H9 (cell line): ENCODE results near the gene CENPM. TPM values are rescaled to one million over a fixed set of nuclear protein-coding genes. Genes with fewer than 3 reads are reported as not detected.

ENCODE experiments used
- DNase-seq: peaks from one replicate; pipeline ENCODE4 v3.0.0-alpha.2; 2017
- H2AFZ ChIP-seq: one replicate; pipeline ENCODE4 v1.6.1; 2013; ENCODE audit warnings: mild to moderate bottlenecking, low read length, control low read depth, moderate library complexity
- H2AK5ac ChIP-seq: 2 replicates; pipeline ENCODE4 v1.6.1; 2013; ENCODE audit warnings: low read length, control low read depth, mixed read lengths; ENCODE audit not compliant: insufficient read length
- H2BK120ac ChIP-seq: one replicate; pipeline ENCODE4 v1.6.1; 2013; ENCODE audit warnings: low read depth, mild to moderate bottlenecking, low read length, control low read depth, inconsistent platforms; ENCODE audit not compliant: poor library complexity, severe bottlenecking
- H2BK12ac ChIP-seq: 2 replicates; pipeline ENCODE4 v1.6.1; 2013; ENCODE audit warnings: low read length, control low read depth, mixed read lengths, low read depth; ENCODE audit not compliant: insufficient read length
- H2BK15ac ChIP-seq: 2 replicates; pipeline ENCODE4 v1.6.1; 2013; ENCODE audit warnings: low read depth, low read length, control low read depth
- H2BK20ac ChIP-seq: one replicate; pipeline ENCODE4 v1.6.1; 2013; ENCODE audit warnings: low read depth, mild to moderate bottlenecking, low read length, control low read depth, inconsistent platforms; ENCODE audit not compliant: poor library complexity, severe bottlenecking
- H2BK5ac ChIP-seq: 2 replicates; pipeline ENCODE4 v1.6.1; 2013; ENCODE audit warnings: low read length, control low read depth, mixed read lengths; ENCODE audit not compliant: insufficient read length
- H3K14ac ChIP-seq: 2 replicates; pipeline ENCODE4 v1.6.1; 2013; ENCODE audit warnings: low read length, control low read depth; ENCODE audit not compliant: insufficient read depth
- H3K18ac ChIP-seq: 2 replicates; pipeline ENCODE4 v1.6.1; 2013; ENCODE audit warnings: low read depth, mild to moderate bottlenecking, mixed read lengths, low read length, control low read depth; ENCODE audit not compliant: insufficient read length
- H3K23ac ChIP-seq: 2 replicates; pipeline ENCODE4 v1.6.1; 2013; ENCODE audit warnings: low read length, control low read depth, mixed read lengths, low read depth; ENCODE audit not compliant: insufficient read length
- H3K23me2 ChIP-seq: 2 replicates; pipeline ENCODE4 v1.6.1; 2013; ENCODE audit warnings: low read depth, mild to moderate bottlenecking, mixed read lengths, low read length, control low read depth; ENCODE audit not compliant: insufficient read length, poor library complexity, severe bottlenecking
- H3K27ac ChIP-seq: 2 replicates; pipeline ENCODE4 v1.5.1; 2013; ENCODE audit warnings: low read length, control low read depth, mixed read lengths, low read depth; ENCODE audit not compliant: insufficient read length
- H3K27me3 ChIP-seq: 2 replicates; pipeline ENCODE4 v1.6.1; 2013; ENCODE audit warnings: low read length, control low read depth, inconsistent platforms; ENCODE audit not compliant: insufficient read depth
- H3K4ac ChIP-seq: 2 replicates; pipeline ENCODE4 v1.6.1; 2013; ENCODE audit warnings: low read depth, mild to moderate bottlenecking, control low read depth, inconsistent platforms, low read length, moderate library complexity
- H3K4me1 ChIP-seq: 2 replicates; pipeline ENCODE4 v1.6.1; 2013; ENCODE audit warnings: low read length, control low read depth, inconsistent platforms; ENCODE audit not compliant: insufficient read depth
- H3K4me2 ChIP-seq: 2 replicates; pipeline ENCODE4 v1.6.1; 2013; ENCODE audit warnings: low read length, control low read depth, mixed read lengths; ENCODE audit not compliant: insufficient read length, insufficient read depth
- H3K56ac ChIP-seq: 2 replicates; pipeline ENCODE4 v1.6.1; 2013; ENCODE audit warnings: low read depth, mild to moderate bottlenecking, mixed read lengths, low read length, control low read depth; ENCODE audit not compliant: insufficient read length
- H3K79me1 ChIP-seq: 2 replicates; pipeline ENCODE4 v1.6.1; 2013; ENCODE audit warnings: low read depth, mild to moderate bottlenecking, moderate library complexity, low read length, control low read depth, inconsistent platforms; ENCODE audit not compliant: insufficient read depth, poor library complexity, severe bottlenecking
- H3K79me2 ChIP-seq: 2 replicates; pipeline ENCODE4 v1.6.1; 2013; ENCODE audit warnings: low read length, control low read depth, inconsistent platforms; ENCODE audit not compliant: insufficient read depth
- H3K9ac ChIP-seq: 2 replicates; pipeline ENCODE4 v1.6.1; 2013; ENCODE audit warnings: low read length, control low read depth, mixed read lengths; ENCODE audit not compliant: insufficient read length; ENCODE audit errors: extremely low read depth
- H3K9me3 ChIP-seq: one replicate; pipeline ENCODE4 v1.6.1; 2013; ENCODE audit warnings: low read depth, low read length, inconsistent platforms; ENCODE audit not compliant: control insufficient read depth
- H3T11ph ChIP-seq: one replicate; pipeline ENCODE4 v1.6.1; 2013; ENCODE audit warnings: mild to moderate bottlenecking, low read length, control low read depth, inconsistent platforms
- H4K20me1 ChIP-seq: one replicate; pipeline ENCODE4 v1.6.1; 2013; ENCODE audit not compliant: control insufficient read depth, insufficient read length, insufficient read depth
- H4K5ac ChIP-seq: 2 replicates; pipeline ENCODE4 v1.6.1; 2013; ENCODE audit warnings: low read depth, mild to moderate bottlenecking, mixed read lengths, low read length, control low read depth; ENCODE audit not compliant: insufficient read length
- H4K8ac ChIP-seq: replicated peaks from 2 replicates; pipeline ENCODE4 v1.6.1; 2013; ENCODE audit warnings: low read length, control low read depth, mixed read lengths, low read depth; ENCODE audit not compliant: insufficient read length
- H4K91ac ChIP-seq: 2 replicates; pipeline ENCODE4 v1.6.1; 2013; ENCODE audit warnings: low read depth, mild to moderate bottlenecking, moderate library complexity, mixed read lengths, low read length, control low read depth; ENCODE audit not compliant: insufficient read length
- H3K27ac Mint-ChIP-seq, 3 experiments: 2 replicates in 2 of 3; 3 replicates in 1 of 3; pipeline ENCODE4 v1.8.0; 2020 to 2021; ENCODE audit warnings: mixed read lengths in 3 of 3, mild to moderate bottlenecking in 1 of 3, moderate library complexity in 1 of 3
- H3K27me3 Mint-ChIP-seq: 2 replicates; pipeline ENCODE4 v1.8.0; 2021; ENCODE audit warnings: low read depth, mild to moderate bottlenecking, moderate library complexity, mixed read lengths
- H3K36me3 Mint-ChIP-seq, 3 experiments: 2 replicates in 2 of 3; 3 replicates in 1 of 3; pipeline ENCODE4 v1.8.0; 2020 to 2021; ENCODE audit warnings: low read depth in 3 of 3, mixed read lengths in 3 of 3; ENCODE audit not compliant: insufficient read depth in 1 of 3
- H3K4me1 Mint-ChIP-seq, 2 experiments: 2 replicates each; pipeline ENCODE4 v1.8.0; 2020; ENCODE audit warnings: mixed read lengths in 2 of 2
- H3K4me3 Mint-ChIP-seq, 2 experiments: 2 replicates in 1 of 2; 3 replicates in 1 of 2; pipeline ENCODE4 v1.8.0; 2020 to 2021; ENCODE audit warnings: mild to moderate bottlenecking in 2 of 2, mixed read lengths in 2 of 2, moderate library complexity in 1 of 2
- H3K9me3 Mint-ChIP-seq, 2 experiments: 2 replicates in 1 of 2; 3 replicates in 1 of 2; pipeline ENCODE4 v1.8.0; 2020; ENCODE audit warnings: mild to moderate bottlenecking in 2 of 2, mixed read lengths in 2 of 2, moderate library complexity in 1 of 2
- CTCF ChIP-seq: fragments of 200-600 bp; sonication (generic); conservative IDR thresholded peaks from 3 replicates; pipeline ENCODE4 v1.8.0; 2021; ENCODE audit warnings: antibody characterized with exemption, mild to moderate bottlenecking
- WGBS: extraction: QIAGEN DNeasy Blood & Tissue Kit; methylation state at CpG from one replicate; pipeline ENCODE4 v1.1.7; 2013; ENCODE audit warnings: missing lambda C conversion rate, low lambda C conversion rate, mixed read lengths; ENCODE audit not compliant: insufficient read length; ENCODE audit errors: extremely low coverage; 5-methylcytosine and 5-hydroxymethylcytosine counted together
- total RNA-seq: library from RNA; stranded (reverse); gene quantifications from 2 replicates; pipeline ENCODE4 v1.2.1, GENCODE V29; 2021

The CENPM gene
- total RNA-seq, 1 experiment from 2014 or later, result 36.5 TPM

- no peak overlapping the region for H3K4ac ChIP-seq
- H2BK20ac ChIP-seq, result no peak overlapping the region
- H4K20me1 ChIP-seq, result peaks cover 2% of the 10 kb centered on the region
- H3K18ac ChIP-seq, result no peak overlapping the region
- H2AK5ac ChIP-seq, result no peak overlapping the region
- H3K23ac ChIP-seq, result no peak overlapping the region
- no peaks in the 10 kb centered on the region for H3K9me3 ChIP-seq
- no peak overlapping the region for H2BK15ac ChIP-seq
- H3K14ac ChIP-seq, result peak overlapping the region; percentile 29; the same call in 1 of the 2 replicates
- H4K91ac ChIP-seq, result no peak overlapping the region
- Mint-ChIP-seq H3K27ac (no peak overlapping the region), H3K27me3 (peaks cover 85% of the 10 kb centered on the region), H3K4me3 (peak overlapping the region; percentile 50 to 76), H3K9me3 (no peaks in the 10 kb centered on the region), H3K36me3 (no peaks in the 10 kb centered on the region), H3K4me1 (peaks cover 7 to 18% of the 10 kb centered on the region in 2 experiments; a peak in 3 of 4 replicates)
- H3K4me1 ChIP-seq, result no peaks in the 10 kb centered on the region; the same call in 1 of the 2 replicates
- DNase-seq, result peak; percentile 93
- no peak overlapping the region for H4K8ac ChIP-seq
- H3K56ac ChIP-seq, result no peak overlapping the region
- H3K9ac ChIP-seq, result peak overlapping the region; percentile 30
- no peaks in the 10 kb centered on the region for H3K79me1 ChIP-seq
- H3T11ph ChIP-seq, result no peak overlapping the region
- no peak overlapping the region for H3K27ac ChIP-seq
- peak overlapping the region; percentile 51 for H3K4me2 ChIP-seq
- H3K23me2 ChIP-seq, result peaks cover 12% of the 10 kb centered on the region
- no peak overlapping the region for H2BK12ac ChIP-seq
- no peak for TF ChIP-seq CTCF
- no CpG with 5 or more reads among the region's 62 CpGs for WGBS
- no peak overlapping the region for H2AFZ ChIP-seq
- no peaks in the 10 kb centered on the region for H3K79me2 ChIP-seq
- no peak overlapping the region for H2BK120ac ChIP-seq
- no peak overlapping the region for H4K5ac ChIP-seq
- no peak overlapping the region for H2BK5ac ChIP-seq
- H3K27me3 ChIP-seq, result peaks cover 27% of the 10 kb centered on the region
Measured at GRCh38 chr22:41919357-41920224, 27.4 kb downstream of the CENPM start.
